Keratinocyte (primary cell): ENCODE measurements around the gene ITGB5.

ENCODE experiments used
- EZH2 ChIP-seq: IDR thresholded peaks from one replicate; pipeline ENCODE4 v1.6.1; 2012; ENCODE audit warnings: inconsistent platforms, mild to moderate bottlenecking, low read length, moderate library complexity
- TF ChIP-seq, protein P1 (sequence below), 3 experiments: IDR thresholded peaks in 1 of 3; conservative IDR thresholded peaks in 1 of 3; optimal IDR thresholded peaks in 1 of 3; 2 replicates in 2 of 3; 3 replicates in 1 of 3; pipeline versions ENCODE3 to v1.5.1; 2011; ENCODE audit warnings: low read length in 3 of 3, mild to moderate bottlenecking in 3 of 3, moderate library complexity in 2 of 3, control low read depth in 1 of 3, inconsistent platforms in 1 of 3; ENCODE audit not compliant: insufficient read depth in 2 of 3; ENCODE audit errors: extremely low read depth in 1 of 3

DNA sequence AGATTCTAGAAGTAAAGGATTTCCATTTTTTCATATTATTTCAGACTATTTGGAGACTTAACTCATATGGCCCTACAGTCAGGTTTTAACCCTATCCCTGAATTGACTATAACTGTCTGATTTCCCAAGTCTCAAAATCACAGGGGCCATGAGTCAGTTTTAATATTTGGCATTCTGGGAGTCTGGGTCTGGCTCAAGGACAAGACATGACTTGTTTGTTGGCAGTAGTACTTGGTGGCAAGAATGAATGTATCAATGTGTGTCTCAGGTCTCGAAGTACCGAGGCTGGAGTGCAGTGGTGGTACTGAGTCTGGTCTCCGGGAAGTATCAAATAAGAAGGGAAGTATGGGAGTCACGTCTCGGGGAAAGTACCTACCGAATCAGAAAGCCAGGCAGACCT, 146.1 kb downstream of the ITGB5 start:
- TF ChIP-seq, protein P1, sequence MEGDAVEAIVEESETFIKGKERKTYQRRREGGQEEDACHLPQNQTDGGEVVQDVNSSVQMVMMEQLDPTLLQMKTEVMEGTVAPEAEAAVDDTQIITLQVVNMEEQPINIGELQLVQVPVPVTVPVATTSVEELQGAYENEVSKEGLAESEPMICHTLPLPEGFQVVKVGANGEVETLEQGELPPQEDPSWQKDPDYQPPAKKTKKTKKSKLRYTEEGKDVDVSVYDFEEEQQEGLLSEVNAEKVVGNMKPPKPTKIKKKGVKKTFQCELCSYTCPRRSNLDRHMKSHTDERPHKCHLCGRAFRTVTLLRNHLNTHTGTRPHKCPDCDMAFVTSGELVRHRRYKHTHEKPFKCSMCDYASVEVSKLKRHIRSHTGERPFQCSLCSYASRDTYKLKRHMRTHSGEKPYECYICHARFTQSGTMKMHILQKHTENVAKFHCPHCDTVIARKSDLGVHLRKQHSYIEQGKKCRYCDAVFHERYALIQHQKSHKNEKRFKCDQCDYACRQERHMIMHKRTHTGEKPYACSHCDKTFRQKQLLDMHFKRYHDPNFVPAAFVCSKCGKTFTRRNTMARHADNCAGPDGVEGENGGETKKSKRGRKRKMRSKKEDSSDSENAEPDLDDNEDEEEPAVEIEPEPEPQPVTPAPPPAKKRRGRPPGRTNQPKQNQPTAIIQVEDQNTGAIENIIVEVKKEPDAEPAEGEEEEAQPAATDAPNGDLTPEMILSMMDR (optimal IDR thresholded peaks at IDR 0.05 in 1 of 3, IDR thresholded peaks at IDR 0.05 in 1 of 3, conservative IDR thresholded peaks at IDR 0.05 in 1 of 3; ENCODE audit: extremely low read depth in 1 of 3, insufficient read depth in 2 of 3, low read length in 3 of 3): no peak
- TF ChIP-seq EZH2: no peak
